GM18517 (cell line): ENCODE measurements around the gene NCAPG2.
A peak's percentile ranks its signal among the peaks of the same experiment; 100 is the strongest.

Experiments used
- ATAC-seq: cut with Tn5 transposase; IDR thresholded peaks from one replicate; pipeline ENCODE4 v1.9.1; 2021; ENCODE audit warnings: mild to moderate bottlenecking, moderate library complexity; ENCODE audit not compliant: unreplicated experiment

NCAPG2 gene

DNA sequence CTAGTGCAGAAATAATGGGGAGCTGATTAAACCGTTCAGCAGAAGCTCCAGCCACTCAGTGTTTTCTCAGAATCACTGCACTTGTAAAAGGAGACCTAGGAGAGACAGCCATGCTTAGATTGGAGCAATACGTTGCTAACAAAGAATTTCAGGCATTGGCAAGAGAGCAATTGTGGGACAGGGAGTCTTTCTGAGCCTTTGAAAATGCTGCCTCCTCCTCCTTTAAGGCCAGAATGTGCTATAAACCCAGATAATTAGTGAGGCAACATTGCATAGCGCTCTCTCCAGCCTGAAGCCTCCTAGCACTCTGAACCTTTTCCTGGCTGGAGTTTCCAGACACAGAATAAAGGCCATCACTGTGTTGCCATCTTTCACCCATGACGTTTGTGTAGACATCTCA lies 98.5 kb downstream of the NCAPG2 start:
- ATAC-seq, result no peak

DNA sequence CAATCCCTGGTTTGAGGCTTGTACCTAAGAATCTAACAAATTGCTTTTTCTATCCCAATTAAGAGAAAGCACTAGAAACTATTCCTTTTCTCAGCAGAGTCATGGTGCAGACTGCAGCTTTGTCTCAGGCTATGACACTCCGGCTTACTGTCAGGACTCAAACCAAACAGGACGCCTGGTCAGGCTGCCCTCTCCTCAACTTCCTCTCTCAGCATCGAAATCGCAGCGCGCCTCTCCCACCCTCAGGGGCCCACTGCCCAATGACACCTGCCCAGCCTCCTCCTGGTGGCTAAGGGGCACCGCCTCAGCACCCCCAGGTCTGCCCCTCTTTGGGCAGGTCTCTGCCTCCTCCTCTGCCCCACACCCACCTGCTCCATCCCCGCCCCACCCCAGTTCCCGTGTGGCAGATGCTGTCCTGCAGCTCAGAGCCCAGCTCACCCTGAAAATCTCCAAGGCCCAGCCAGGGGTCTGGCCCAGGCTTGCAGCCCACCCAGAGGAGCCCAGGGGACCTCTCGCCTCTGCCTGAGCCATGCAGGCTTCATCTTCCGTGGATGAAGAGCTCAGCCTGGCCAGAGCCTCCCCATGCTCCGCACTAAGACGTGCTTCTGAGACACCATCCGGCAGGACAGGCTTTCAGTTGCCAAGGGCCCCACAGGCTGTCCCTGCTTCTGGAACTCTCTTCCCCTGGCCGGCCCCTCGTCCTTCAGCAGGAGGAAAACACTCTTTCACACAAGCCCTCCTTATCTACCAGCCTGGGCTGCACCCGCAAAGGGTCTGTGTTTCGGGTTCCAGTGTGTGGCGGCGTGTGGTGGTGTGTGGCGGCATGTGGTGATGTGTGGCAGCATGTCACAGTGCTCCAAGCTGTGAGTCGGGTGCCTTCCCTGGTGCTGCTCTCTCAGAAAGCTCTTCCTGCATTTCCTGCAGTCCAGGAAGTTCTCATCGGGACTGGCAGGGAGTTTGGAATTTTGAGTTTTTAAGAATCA lies 100.5 kb downstream of the NCAPG2 start:
- no peak for ATAC-seq

DNA sequence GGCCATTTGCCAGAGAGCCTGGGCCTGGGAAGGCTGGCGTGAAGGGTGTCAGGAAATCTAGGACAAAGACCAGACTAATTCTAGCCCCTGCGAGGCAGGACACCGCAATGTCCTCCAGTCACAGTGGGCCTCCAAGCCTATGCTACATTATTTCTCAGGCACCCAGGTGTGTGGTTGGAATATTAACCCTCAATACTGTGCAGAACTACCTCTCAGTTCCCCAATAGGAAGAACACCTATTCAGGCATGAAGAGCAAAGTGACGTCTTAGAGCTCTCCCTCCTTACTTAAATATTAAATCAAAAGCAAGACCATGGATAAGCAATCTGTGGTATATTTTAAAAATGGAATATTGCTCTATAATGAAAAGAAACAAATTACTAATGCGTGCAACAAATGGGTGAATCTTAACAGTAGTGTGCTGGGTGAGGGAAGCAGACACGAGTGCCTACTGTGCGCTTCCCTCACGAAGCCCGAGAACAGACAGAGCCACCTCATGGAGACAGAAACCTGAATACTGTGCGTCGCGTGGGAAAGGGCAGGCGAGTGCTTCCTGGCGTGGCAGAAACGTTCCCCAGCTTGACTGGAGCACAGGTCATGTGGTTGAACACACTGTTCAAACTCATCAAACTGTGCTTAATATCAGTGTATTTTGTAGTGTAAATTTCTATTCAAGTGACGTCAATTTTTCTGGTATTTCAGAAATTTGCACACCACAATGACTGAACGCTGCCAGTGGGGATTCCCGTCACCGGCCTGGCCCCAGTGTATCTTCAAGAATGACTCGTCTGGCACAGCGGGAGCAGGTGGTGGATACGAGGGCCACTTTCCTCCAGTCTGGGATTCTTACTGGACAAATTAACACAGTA lies 101.5 kb downstream of the NCAPG2 start:
- ATAC-seq, result no peak

DNA sequence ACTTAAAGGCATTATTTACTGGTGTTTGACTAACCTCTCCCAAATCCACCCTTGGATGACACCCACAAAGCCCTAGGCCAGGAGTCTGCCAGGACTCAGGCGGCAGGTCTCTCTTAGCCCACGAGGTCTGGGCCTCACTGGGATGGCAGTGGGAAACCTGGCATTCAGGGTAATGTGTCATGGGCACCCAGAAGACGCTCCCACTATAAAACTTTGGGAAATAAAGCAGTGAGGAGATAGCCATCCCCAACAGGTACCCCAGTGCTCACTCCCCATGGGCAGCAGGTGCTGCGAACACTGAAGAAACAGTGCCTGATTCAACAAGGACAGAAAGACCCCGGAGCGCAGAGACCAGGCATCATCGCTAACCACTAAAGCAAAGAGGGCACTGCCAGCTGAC lies 102.6 kb downstream of the NCAPG2 start:
- ATAC-seq, result no peak

DNA sequence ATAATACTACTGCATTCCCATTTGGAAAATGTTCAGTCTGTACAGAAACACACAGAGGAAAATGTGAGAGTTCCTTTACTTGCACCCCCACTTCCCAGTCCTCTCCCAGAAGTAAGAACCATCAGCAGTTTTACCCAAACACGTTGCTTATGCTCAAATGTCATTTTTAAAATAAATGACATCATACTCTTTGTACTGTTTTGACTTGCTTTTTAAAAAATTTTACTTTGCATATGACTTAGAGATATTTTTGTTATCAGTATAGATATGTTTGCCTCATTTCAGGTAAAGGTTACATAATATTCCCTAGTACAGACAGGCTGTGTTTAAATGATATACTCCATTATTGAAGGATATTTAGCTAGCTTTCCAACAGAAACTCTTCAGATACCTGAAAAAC lies 103.5 kb downstream of the NCAPG2 start:
- no peak for ATAC-seq

DNA sequence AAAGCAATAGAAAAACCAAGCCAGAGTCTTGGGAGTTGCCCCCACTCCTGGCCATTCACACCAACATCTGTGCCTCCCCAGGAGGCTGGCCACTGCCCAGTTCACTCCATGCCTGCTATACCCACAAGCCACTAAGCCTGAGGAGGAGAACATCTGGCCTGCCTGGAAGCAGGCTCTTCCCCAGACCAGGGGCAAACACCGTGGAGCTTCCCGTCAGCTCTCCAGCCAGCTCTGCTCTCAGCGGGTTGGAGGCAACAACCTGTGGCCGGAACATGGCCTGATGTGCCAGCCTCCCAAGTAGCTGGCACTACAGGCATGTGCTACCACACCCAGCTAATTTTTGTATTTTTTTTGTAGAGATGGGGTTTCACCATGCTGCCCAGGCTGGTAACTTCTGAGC lies 107.9 kb downstream of the NCAPG2 start:
- no peak for ATAC-seq

DNA sequence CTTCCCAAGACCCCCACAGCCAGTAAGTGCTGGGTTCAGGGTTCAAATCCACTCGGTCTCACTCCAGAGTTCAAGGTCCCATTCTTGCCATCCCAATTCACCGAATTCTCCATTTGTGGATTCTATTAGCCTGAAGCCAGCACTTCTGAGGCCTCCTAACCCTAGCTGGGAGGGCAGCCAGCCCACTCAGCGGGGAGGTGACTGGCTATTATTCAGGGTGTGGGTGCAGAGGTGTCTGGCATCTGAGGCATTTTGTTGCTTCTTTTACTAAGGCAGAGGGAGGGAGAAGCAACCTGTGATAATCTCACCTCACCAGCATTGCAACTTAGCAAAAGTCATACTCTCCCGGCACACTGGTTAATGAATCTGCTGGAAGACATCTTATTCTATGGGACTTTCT lies 108.3 kb downstream of the NCAPG2 start:
- no peak for ATAC-seq

DNA sequence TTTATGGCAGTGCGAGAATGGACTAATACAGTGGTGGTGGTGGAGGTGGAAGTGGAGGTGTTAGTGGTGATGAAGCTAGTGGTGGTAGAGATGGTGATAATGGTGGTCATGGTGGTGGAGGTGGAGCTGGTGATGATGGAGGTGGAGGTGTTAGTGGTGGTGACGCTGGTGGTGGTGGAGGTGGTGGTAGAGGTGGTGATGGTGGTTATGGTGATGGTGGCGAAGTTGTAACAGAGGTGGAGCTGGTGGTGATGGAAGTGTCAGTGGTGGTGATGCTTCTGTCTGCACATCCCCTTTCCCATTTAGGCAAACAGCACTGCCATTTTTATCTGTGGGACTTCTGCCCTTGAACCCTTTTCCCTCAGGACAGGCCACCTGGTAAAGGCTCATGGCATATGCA lies 109.5 kb downstream of the NCAPG2 start:
- ATAC-seq, result peak; percentile 49

DNA sequence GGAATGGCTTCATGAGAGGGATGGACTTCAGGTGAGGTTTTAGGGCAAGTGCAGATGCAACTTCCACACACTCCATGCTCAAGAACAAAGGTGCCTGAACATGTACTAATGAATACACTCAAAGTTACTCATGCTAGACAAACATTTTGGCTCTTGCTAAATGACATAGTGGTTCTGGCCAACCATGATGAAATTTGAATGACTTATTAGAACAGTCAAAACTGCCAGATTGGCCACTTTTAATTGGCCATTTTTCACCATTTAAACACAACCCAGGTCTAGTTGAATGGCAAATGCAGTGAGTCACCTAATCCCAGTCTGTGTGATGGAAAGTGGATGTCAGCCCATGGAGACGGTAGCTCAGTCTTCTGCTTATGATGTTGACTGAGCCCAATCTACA lies 112.1 kb downstream of the NCAPG2 start:
- ATAC-seq, result no peak

DNA sequence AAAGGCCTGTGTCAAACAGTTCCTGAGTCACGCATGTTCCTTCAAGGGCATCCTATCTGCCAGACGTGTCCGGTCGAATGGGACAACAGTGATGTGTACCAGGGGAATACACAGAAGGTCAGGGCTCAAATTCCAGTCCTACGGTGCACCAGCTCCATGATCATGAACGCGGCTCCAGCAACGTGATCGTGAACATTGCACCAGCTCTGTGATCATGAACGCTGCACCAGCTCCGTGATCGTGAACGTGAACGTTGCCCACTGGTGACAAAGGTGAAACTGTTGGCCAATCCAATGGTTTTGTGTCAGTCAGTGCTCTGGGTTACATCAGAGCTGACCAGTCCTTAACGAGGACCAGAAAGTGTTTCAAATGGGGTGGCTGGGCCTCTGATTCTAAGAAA lies 112.7 kb downstream of the NCAPG2 start:
- no peak for ATAC-seq

DNA sequence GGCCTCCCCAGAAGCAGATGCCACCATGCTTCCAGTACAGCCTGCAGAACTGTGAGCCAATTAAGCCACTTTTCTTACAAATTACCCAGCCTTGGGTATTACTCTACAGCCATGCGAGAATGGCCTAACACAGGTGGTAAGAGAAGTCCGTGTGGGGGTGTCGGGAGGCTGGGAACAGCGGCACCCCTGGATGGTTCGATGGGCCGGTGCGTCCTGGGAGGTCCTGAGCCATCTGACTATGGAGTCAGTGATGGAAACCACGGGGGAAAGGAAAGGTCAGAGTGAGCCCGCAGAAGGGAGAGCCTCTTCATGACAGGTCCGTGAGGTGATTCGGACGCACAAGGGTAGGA lies 114.4 kb downstream of the NCAPG2 start:
- no peak for ATAC-seq

DNA sequence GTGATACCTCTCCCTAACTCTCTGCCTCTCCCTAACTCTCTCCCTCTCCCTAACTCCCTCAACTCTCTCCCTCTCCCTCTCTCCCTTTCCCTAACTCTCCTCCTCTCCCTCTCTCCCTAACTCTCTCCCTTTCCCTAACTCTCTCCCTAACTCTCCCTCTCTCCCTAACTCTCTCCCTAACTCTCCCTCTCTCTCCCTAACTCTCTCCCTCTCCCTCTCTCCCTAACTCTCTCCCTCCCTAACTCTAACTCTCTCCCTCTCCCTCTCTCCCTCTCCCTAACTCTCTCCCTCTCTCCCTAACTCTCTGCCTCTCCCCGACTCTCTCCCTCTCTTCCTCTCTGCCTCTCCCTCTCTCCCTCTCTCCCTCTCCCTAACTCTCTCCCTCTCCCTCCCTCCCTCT lies 115.0 kb downstream of the NCAPG2 start:
- no peak for ATAC-seq

DNA sequence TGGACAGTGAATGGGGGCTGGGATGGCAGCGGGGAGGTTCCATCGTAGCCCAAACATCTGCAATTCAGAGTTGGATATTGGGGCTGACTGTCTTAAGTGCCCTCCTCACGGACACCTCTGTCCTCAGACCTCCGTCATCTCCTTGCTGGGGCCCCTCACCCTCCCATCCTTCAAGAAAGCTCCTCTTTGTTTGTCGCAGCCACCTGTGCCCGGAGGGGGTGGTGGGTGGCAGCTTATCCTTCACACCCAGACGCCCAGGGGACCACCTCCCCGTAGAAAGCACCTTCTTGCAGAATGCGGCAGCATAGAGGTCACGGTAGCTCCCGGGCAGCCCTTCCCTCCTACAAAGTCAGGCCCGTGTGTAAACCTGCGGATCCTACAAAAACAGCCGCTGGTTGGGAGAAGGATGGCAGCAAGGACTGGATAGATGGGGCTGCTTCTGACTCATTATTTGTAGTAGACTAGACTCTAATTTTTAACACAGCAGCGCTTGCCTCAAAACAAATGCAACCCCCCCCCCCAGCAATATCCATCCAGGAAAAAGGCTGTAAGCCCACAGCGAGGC lies 115.6 kb downstream of the NCAPG2 start:
- ATAC-seq, result no peak

DNA sequence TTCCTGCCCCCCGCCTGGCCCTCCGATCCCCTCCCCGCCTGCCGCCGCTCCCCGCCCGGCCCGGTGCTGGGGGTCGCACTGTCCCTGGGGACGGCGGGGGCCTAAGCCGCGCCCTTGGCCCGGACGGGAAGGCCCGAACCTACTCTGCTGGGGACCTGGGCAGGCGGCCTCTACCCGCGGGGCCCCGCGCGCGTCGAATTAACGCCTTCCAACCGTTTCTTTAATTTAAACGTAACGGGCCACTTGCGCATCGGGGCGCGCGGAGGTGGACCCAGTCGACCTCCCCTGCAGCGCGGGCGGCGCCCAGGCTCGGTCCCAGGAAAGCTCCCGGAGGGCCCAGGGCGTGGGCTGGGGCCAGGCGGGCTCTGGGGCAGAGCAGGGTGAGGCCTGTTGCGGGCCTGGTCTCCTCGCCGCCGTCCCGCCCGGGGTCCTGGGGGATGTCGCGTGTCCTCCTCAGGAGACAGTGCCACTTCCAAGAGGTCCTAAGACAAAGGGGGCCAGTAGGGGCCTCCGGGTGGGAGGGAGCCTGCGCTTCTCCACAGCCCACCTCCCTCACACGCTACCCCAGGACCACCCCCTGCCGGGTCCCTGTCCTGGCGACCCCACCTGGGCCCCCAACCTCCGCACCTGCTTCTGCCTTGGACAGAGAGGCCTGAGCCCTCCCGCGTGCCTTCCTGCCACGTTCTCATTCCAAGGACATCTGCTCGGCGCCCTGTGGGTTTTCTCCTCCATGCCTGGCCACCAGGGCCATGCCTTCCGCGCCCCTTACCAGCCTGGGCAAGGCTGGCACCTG lies 116.3 kb downstream of the NCAPG2 start:
- ATAC-seq, result no peak

DNA sequence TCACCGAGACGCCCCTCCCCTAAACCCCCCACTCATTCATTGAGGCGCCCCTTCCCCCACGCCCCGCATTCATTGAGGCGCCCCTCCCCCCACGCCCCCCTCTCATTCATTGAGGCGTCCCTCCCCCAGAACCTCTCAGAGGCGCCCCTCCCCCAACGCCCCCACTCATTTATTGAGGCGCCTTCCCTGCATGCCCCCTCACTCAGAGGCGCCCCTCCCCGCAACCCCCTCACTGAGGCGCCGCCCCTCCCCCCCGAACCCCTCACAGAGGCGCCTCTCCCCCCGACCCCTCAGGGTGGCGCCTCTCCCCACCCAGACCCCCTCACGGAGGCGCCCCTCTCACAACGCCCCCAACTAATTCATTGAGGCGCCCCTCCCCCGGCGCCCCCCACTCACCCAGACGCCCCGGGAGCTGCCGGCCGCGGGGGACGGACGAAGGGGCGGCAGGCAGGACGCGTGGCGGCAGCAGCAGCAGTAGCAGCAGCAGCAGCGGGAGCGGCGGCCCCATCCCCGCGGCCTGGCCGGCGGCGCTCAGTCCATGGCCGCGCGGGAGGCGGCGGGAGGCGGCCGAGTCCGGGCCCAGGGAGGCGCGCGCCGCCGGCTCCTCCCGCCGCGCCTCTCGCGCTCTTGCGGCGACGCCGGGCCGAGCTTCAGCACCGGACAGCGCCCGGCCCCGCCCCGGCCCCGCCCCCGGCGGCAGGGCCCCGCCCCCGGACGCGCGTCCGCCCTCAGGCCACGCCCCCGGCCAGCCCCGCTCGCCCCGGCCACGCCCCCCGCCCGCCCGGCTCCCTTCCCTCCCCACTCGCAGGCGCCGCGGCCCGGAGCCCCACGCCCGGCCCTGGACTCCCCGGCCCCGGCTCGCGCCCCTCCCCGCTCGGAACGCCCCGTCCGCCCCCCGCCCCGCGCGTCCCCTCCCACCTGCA lies 117.2 kb downstream of the NCAPG2 start, which contains the start of gene PTPRN2:
TSS of gene PTPRN2 (minus strand) at position 662 of the 923 bp plus-strand sequence.
- no peak for ATAC-seq

DNA sequence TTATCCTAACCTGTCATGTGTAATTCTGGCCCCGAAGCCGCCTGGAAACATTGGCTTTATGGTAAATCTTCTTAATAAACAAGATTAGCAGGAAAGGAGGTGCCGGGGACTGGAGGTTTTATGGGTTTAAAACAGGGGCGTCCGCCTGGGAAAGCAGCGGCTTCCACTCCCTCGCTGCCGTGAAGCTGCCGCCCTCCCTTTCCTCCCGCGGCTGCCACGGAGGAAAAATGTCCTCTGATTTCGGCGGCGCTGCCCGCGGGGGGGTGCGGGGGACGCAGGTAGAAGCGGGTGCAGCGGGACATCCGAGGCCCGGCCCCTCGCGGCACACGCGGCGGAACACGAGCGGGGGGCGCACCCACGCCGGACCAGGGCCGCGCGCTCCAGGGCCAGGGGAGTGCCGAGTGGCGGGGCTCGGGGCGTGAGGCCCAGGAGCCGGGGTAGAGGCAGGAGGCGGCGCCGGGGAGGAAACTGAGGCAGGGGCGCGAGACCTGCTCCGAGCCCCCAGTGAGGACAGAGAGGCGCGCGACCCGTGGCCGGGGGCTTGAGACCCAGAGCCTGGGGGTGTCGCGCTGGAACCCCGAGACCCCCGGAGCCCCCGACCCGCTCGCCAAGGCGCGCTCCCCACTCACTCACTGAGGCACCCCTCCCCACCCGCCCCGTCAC lies 118.0 kb downstream of the NCAPG2 start:
- ATAC-seq, result no peak

DNA sequence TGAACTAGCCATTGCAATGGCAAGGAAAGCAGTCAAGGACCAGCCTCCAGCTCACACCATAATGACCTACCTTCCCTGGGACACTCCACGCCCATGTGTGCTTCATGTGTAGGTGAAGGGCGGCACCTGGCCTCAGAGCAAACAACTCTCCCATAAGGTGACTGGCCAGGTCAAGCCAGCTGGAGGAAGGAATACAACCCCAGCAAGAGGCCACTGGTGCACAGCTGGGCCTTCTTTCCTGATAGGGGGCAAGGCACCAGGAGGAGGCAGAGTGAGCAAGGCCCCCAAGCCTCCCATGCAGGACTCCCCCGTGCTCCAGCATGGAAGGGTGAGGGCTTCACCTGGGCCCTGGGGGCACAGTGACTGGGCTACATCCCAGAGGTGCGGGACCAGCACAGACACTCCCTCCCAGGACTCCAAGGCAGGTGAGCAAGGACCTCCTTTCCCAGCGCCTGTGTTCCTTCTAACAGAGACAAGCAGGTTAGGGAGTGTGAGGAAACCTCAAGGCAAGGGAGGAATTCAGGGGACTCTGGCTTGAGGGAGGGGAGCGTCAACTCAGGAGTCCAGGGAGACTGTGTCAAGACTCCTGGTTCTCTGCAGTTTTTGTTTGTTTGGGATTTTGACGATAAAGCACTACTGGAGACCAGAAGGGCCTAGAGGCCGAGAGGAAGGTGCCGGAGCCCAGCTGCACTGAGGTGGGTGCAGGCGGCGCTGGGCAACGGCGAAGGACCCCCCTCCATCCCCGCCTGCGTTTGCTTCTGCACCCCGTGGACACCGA lies 118.7 kb downstream of the NCAPG2 start:
- ATAC-seq, result no peak

DNA sequence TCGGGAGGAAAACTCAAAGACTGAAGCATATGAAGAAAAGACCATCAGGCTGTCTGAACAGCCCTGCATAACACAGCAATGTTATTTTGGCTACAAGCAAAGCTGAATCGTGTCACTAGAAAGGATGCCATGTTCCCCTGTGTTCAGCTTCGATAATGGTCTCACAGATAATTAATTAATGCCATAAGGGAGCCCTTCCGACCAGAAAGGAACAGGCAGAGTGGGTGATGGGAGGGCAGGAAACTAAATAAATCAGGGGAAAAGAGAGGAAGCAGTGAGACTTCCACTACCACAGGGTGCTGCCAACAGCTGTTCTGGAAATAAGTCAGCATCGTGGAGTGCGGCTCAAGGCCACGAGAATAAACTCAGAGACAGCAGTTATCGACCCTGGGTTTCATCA lies 120.2 kb downstream of the NCAPG2 start:
- ATAC-seq, result no peak
